Activated naive CD4-positive, alpha-beta T cell treated with anti-CD3 and anti-CD28 coated beads for 36 hours (primary cell): ENCODE results near the gene NRIP2. TPM values are rescaled to one million over a fixed set of nuclear protein-coding genes. Genes with fewer than 3 reads are reported as not detected.
A peak's percentile ranks its signal among the peaks of the same experiment; 100 is the strongest.

Source experiments
- CTCF ChIA-PET: fragments of 350-600 bp; sonication (Branson Sonifier 250); formaldehyde crosslinking; loops from one replicate; lab custom pipeline; 2021; ENCODE audit warnings: antibody characterized with exemption; lab: Charles Lee
- DNase-seq: peaks from one replicate; pipeline ENCODE4 v3.0.0-alpha.2; 2020
- H3K27ac Mint-ChIP-seq: one replicate; pipeline ENCODE4 v1.8.0; 2021; ENCODE audit warnings: mild to moderate bottlenecking, mixed read lengths
- H3K27me3 Mint-ChIP-seq: one replicate; pipeline ENCODE4 v1.8.0; 2021; ENCODE audit warnings: low read depth, mixed read lengths
- H3K36me3 Mint-ChIP-seq: one replicate; pipeline ENCODE4 v1.8.0; 2021; ENCODE audit warnings: low read depth, mixed read lengths
- H3K4me1 Mint-ChIP-seq: one replicate; pipeline ENCODE4 v1.8.0; 2021; ENCODE audit warnings: low read depth, mixed read lengths
- H3K4me3 Mint-ChIP-seq: one replicate; pipeline ENCODE4 v1.8.0; 2021; ENCODE audit warnings: mild to moderate bottlenecking, moderate library complexity, mixed read lengths
- H3K9me3 Mint-ChIP-seq: one replicate; pipeline ENCODE4 v1.8.0; 2021; ENCODE audit warnings: mixed read lengths
- intact Hi-C: fragments of 100-400 bp; cut with micrococcal nuclease; formaldehyde crosslinking; loops from one replicate; pipeline ENCODE4 v1.15.1; 2023
- total RNA-seq, 2 experiments: library from RNA; stranded (reverse); gene quantifications; one replicate each; pipeline ENCODE4 v1.2.3, GENCODE V29; 2021

Gene NRIP2
- total RNA-seq, 2 experiments from 2014 or later, result not detected

GRCh38 chr12:2820432-2820831, 14.4 kb downstream of the NRIP2 start:
- CTCF ChIA-PET, result interaction anchor here (0.6 kb wide), 1 partner anchor 125 kb away, joined by 4 read pairs; no protein-coding TSS in a partner anchor
- peaks cover 37% of the 10 kb centered on the region for H3K36me3 Mint-ChIP-seq
- no peaks in the 10 kb centered on the region for H3K9me3 Mint-ChIP-seq
- no peak overlapping the region for H3K4me3 Mint-ChIP-seq
- peaks cover 3% of the 10 kb centered on the region for H3K4me1 Mint-ChIP-seq
- H3K27me3 Mint-ChIP-seq, result no peaks in the 10 kb centered on the region
- no peak overlapping the region for H3K27ac Mint-ChIP-seq
- intact Hi-C loops, result no loop called here
- no peak for DNase-seq

GRCh38 chr12:2819810-2820209, 15.0 kb downstream of the NRIP2 start:
- Mint-ChIP-seq H3K4me1 (peaks cover 8% of the 10 kb centered on the region), H3K27me3 (no peaks in the 10 kb centered on the region)

GRCh38 chr12:2813214-2814185, 21.3 kb downstream of the NRIP2 start:
- CTCF ChIA-PET, result interaction anchor here (0.7 to 2.1 kb wide), 7 partner anchors 12 to 228 kb away, joined by 3 to 10 read pairs (median 5); no protein-coding TSS in a partner anchor
- H3K9me3 Mint-ChIP-seq, result no peaks in the 10 kb centered on the region
- H3K4me1 Mint-ChIP-seq, result peaks cover 23% of the 10 kb centered on the region
- intact Hi-C loops, result loop anchor here (1.0 to 2.0 kb wide), 2 partner anchors 61 to 1017 kb away; no protein-coding TSS in a partner anchor
- peak overlapping the region; percentile 98 for H3K27ac Mint-ChIP-seq
- H3K27me3 Mint-ChIP-seq, result no peaks in the 10 kb centered on the region
- H3K36me3 Mint-ChIP-seq, result peaks cover 15% of the 10 kb centered on the region
- peak overlapping the region; percentile 99 for H3K4me3 Mint-ChIP-seq
- peak; percentile 72 for DNase-seq

More at GRCh38 chr12:2819810-2820209, 15.0 kb downstream of the NRIP2 start:
- Mint-ChIP-seq H3K27ac (no peak overlapping the region), H3K9me3 (no peaks in the 10 kb centered on the region), H3K4me3 (no peak overlapping the region), H3K36me3 (peaks cover 34% of the 10 kb centered on the region)
- DNase-seq, result no peak
- CTCF ChIA-PET, result interaction anchor here (0.6 kb wide), 1 partner anchor 125 kb away, joined by 4 read pairs; no protein-coding TSS in a partner anchor
- intact Hi-C loops, result no loop called here

- peak within 1 kb of the TSS; percentile 99 for H3K4me3 Mint-ChIP-seq
- DNase-seq, result peak; percentile 98
- H3K27ac Mint-ChIP-seq, result peak within 1 kb of the TSS; percentile 98
- no peaks in the 10 kb centered on the region for H3K9me3 Mint-ChIP-seq
- peaks cover 25% of the 10 kb centered on the region for H3K4me1 Mint-ChIP-seq
- CTCF ChIA-PET, result interaction anchor here (0.5 to 2.1 kb wide), 4 partner anchors 14 to 100 kb away, joined by 5 to 10 read pairs (median 5); no protein-coding TSS in a partner anchor
- peaks cover 9% of the 10 kb centered on the region for H3K36me3 Mint-ChIP-seq
- intact Hi-C loops, result loop anchor here (1.0 to 2.0 kb wide), 6 partner anchors 18 to 1016 kb away; partner anchors contain the start of genes FKBP4, FOXM1, RHNO1 and TULP3
- no peaks in the 10 kb centered on the region for H3K27me3 Mint-ChIP-seq
These were observed 22.3 kb downstream of the NRIP2 start, which contains the start of gene ITFG2 for GRCh38 chr12:2812290-2813213. ITFG2 (plus strand) TSS chr12:2812668; CDS start chr12:2812761, 93 bp downstream.

GRCh38 chr12:2811801-2812200, 23.0 kb downstream of the NRIP2 start:
- intact Hi-C loops, result loop anchor here (1.0 to 2.0 kb wide), 5 partner anchors 18 to 1015 kb away; partner anchors contain the start of genes FKBP4, FOXM1, RHNO1 and TULP3
- Mint-ChIP-seq H3K36me3 (peaks cover 6% of the 10 kb centered on the region), H3K27ac (peak overlapping the region; percentile 98), H3K27me3 (no peaks in the 10 kb centered on the region), H3K9me3 (no peaks in the 10 kb centered on the region), H3K4me1 (peaks cover 25% of the 10 kb centered on the region), H3K4me3 (peak overlapping the region; percentile 99)
- DNase-seq, result no peak
- CTCF ChIA-PET, result interaction anchor here (0.6 to 2.1 kb wide), 2 partner anchors 13 to 139 kb away, joined by 3 to 10 read pairs; no protein-coding TSS in a partner anchor

- Mint-ChIP-seq H3K4me3 (no peak overlapping the region), H3K4me1 (peaks cover 7% of the 10 kb centered on the region), H3K27ac (no peak overlapping the region), H3K27me3 (no peaks in the 10 kb centered on the region), H3K36me3 (peaks cover 21% of the 10 kb centered on the region), H3K9me3 (no peaks in the 10 kb centered on the region)
- DNase-seq, result no peak
- CTCF ChIA-PET, result no interaction called here
- intact Hi-C loops, result no loop called here
These were observed 28.1 kb downstream of the NRIP2 start for GRCh38 chr12:2806700-2807099.

GRCh38 chr12:2805143-2805520, 29.7 kb downstream of the NRIP2 start:
- DNase-seq, result no peak
- CTCF ChIA-PET, result no interaction called here
- intact Hi-C loops, result no loop called here
- Mint-ChIP-seq H3K4me3 (no peak overlapping the region), H3K9me3 (no peaks in the 10 kb centered on the region), H3K4me1 (peaks cover 4% of the 10 kb centered on the region), H3K27me3 (no peaks in the 10 kb centered on the region), H3K27ac (peak overlapping the region; percentile 6), H3K36me3 (peaks cover 26% of the 10 kb centered on the region)

- H3K4me1 Mint-ChIP-seq, result peaks cover 8% of the 10 kb centered on the region
- H3K27ac Mint-ChIP-seq, result peak overlapping the region; percentile 9
- no peak for DNase-seq
- peaks cover 31% of the 10 kb centered on the region for H3K36me3 Mint-ChIP-seq
- no peaks in the 10 kb centered on the region for H3K9me3 Mint-ChIP-seq
- intact Hi-C loops, result no loop called here
- CTCF ChIA-PET, result no interaction called here
- no peak overlapping the region for H3K4me3 Mint-ChIP-seq
- H3K27me3 Mint-ChIP-seq, result no peaks in the 10 kb centered on the region
These were observed 30.3 kb downstream of the NRIP2 start for GRCh38 chr12:2804393-2805142.

GRCh38 chr12:2803635-2804392, 31.0 kb downstream of the NRIP2 start:
- Mint-ChIP-seq H3K4me3 (no peak overlapping the region), H3K27me3 (no peaks in the 10 kb centered on the region)
- intact Hi-C loops, result no loop called here

GRCh38 chr12:2801044-2801783, 33.6 kb downstream of the NRIP2 start:
- Mint-ChIP-seq H3K4me3 (no peak overlapping the region), H3K4me1 (peaks cover 28% of the 10 kb centered on the region), H3K27me3 (no peaks in the 10 kb centered on the region), H3K27ac (no peak overlapping the region), H3K9me3 (no peaks in the 10 kb centered on the region), H3K36me3 (peaks cover 57% of the 10 kb centered on the region)
- CTCF ChIA-PET, result no interaction called here
- no peak for DNase-seq
- intact Hi-C loops, result no loop called here

More at GRCh38 chr12:2803635-2804392, 31.0 kb downstream of the NRIP2 start:
- Mint-ChIP-seq H3K36me3 (peaks cover 38% of the 10 kb centered on the region), H3K27ac (peak overlapping the region; percentile 22), H3K9me3 (no peaks in the 10 kb centered on the region), H3K4me1 (peaks cover 12% of the 10 kb centered on the region)
- DNase-seq, result no peak
- CTCF ChIA-PET, result interaction anchor here (0.6 kb wide), 1 partner anchor 96 kb away, joined by 3 read pairs; no protein-coding TSS in a partner anchor
